Ishikawa (cell line): ENCODE results near the gene SETD7.

ENCODE experiments used
- EP300 ChIP-seq: IDR thresholded peaks from 2 replicates; pipeline ENCODE4 v1.6.1; 2012; ENCODE audit warnings: borderline replicate concordance
- MAX ChIP-seq: IDR thresholded peaks from 2 replicates; pipeline ENCODE4 v1.6.1; 2012
- RAD21 ChIP-seq: IDR thresholded peaks from 2 replicates; pipeline ENCODE4 v1.6.1; 2012; ENCODE audit warnings: low read depth
- REST ChIP-seq: IDR thresholded peaks from 2 replicates; pipeline ENCODE4 v1.6.1; 2012; ENCODE audit warnings: low read depth, mild to moderate bottlenecking
- TAF1 ChIP-seq: IDR thresholded peaks from 2 replicates; pipeline ENCODE4 v1.6.1; 2012; ENCODE audit warnings: low read depth, mild to moderate bottlenecking
- TEAD4 ChIP-seq: IDR thresholded peaks from 2 replicates; pipeline ENCODE4 v1.6.1; 2012
- YY1 ChIP-seq: IDR thresholded peaks from 2 replicates; pipeline ENCODE4 v1.6.1; 2012; ENCODE audit warnings: low read depth

- TF ChIP-seq TEAD4: no peak
- peak; percentile 36; the same call in 1 of the 2 replicates for TF ChIP-seq EP300
- peak; percentile 71 for TF ChIP-seq TAF1
- no peak for TF ChIP-seq RAD21
- TF ChIP-seq MAX: peak; percentile 4
- peak; percentile 68; the same call in 1 of the 2 replicates for TF ChIP-seq YY1
- TF ChIP-seq REST: no peak
Measured at GRCh38 chr4:139453371-139454110, 102.5 kb downstream of the SETD7 start.
